CD14-positive monocyte (primary cell): ENCODE results near the gene PARP16. TPM values are rescaled to one million over a fixed set of nuclear protein-coding genes. Genes with fewer than 3 reads are reported as not detected.

Experiments used
- DNase-seq, 3 donors: peaks; one replicate each; pipeline ENCODE4 v3.0.0-alpha.2; 2011 to 2022
- H2AFZ ChIP-seq: 2 replicates; pipeline ENCODE4 v1.6.0; 2012; ENCODE audit warnings: mild to moderate bottlenecking, low read depth, low read length, inconsistent platforms; ENCODE audit not compliant: insufficient read depth, poor library complexity, severe bottlenecking
- H3K27ac ChIP-seq, 2 donors: 1 replicate in 1 of 2; 2 replicates in 1 of 2; pipeline ENCODE4 v1.5.1; 2012 to 2013; ENCODE audit warnings: low read length in 2 of 2, control low read depth in 1 of 2, inconsistent platforms in 1 of 2, low read depth in 1 of 2, mild to moderate bottlenecking in 1 of 2
- H3K27me3 ChIP-seq, 2 donors: one replicate each; pipeline versions ENCODE4 v1.6.0 to v1.6.1; 2011 to 2013; ENCODE audit warnings: low read length in 2 of 2; ENCODE audit not compliant: control insufficient read depth in 2 of 2, insufficient read depth in 2 of 2
- H3K36me3 ChIP-seq, 2 donors: replicated peaks in 1 of 2; 1 replicate in 1 of 2; 2 replicates in 1 of 2; pipeline versions ENCODE4 v1.5.1 to v1.6.1; 2012 to 2013; ENCODE audit warnings: low read length in 2 of 2, control low read depth in 1 of 2, inconsistent platforms in 1 of 2, mild to moderate bottlenecking in 1 of 2; ENCODE audit not compliant: insufficient read depth in 2 of 2, control insufficient read depth in 1 of 2
- H3K4me1 ChIP-seq, 2 donors: 1 replicate in 1 of 2; 2 replicates in 1 of 2; pipeline versions ENCODE4 v1.5.1 to v1.6.1; 2012 to 2013; ENCODE audit warnings: low read length in 2 of 2, control low read depth in 1 of 2, inconsistent platforms in 1 of 2, mild to moderate bottlenecking in 1 of 2, moderate library complexity in 1 of 2; ENCODE audit not compliant: insufficient read depth in 2 of 2, control insufficient read depth in 1 of 2
- H3K4me2 ChIP-seq: replicated peaks from 2 replicates; pipeline ENCODE3; 2012; ENCODE audit warnings: low read length, moderate library complexity, mild to moderate bottlenecking; ENCODE audit not compliant: poor library complexity, severe bottlenecking; ENCODE audit errors: extremely low read depth
- H3K4me3 ChIP-seq, 3 experiments: fragments of 200-600 bp in 1 of 3; sonication (generic) in 1 of 3; replicated peaks in 1 of 3; 1 replicate in 2 of 3; 2 replicates in 1 of 3; pipeline ENCODE4 v1.5.1; 2011 to 2013; ENCODE audit warnings: low read length in 3 of 3, mild to moderate bottlenecking in 3 of 3, control low read depth in 2 of 3, low read depth in 2 of 3, inconsistent platforms in 1 of 3, moderate library complexity in 1 of 3
- H3K79me2 ChIP-seq: 2 replicates; pipeline ENCODE4 v1.6.0; 2012; ENCODE audit warnings: mild to moderate bottlenecking, control low read depth, inconsistent platforms, low read length, moderate library complexity; ENCODE audit not compliant: insufficient read depth
- H3K9ac ChIP-seq: 2 replicates; pipeline ENCODE4 v1.6.0; 2017; ENCODE audit warnings: low read length, mild to moderate bottlenecking; ENCODE audit not compliant: insufficient read depth, poor library complexity, severe bottlenecking
- H3K9me3 ChIP-seq, 2 donors: replicated peaks in 1 of 2; 1 replicate in 1 of 2; 2 replicates in 1 of 2; pipeline versions ENCODE4 v1.5.1 to v1.6.1; 2012 to 2013; ENCODE audit warnings: low read length in 2 of 2, control low read depth in 1 of 2; ENCODE audit not compliant: control insufficient read depth in 1 of 2, insufficient read depth in 1 of 2
- H4K20me1 ChIP-seq: 2 replicates; pipeline ENCODE4 v1.6.0; 2012; ENCODE audit warnings: mild to moderate bottlenecking, low read length, control low read depth, moderate library complexity; ENCODE audit not compliant: insufficient read depth
- H3K27ac Mint-ChIP-seq, 7 donors: one replicate each; pipeline ENCODE4 v1.8.0; 2020; ENCODE audit warnings: mild to moderate bottlenecking in 7 of 7, mixed read lengths in 7 of 7, moderate library complexity in 6 of 7, inconsistent platforms in 2 of 7
- H3K27me3 Mint-ChIP-seq, 3 donors: one replicate each; pipeline ENCODE4 v1.8.0; 2021 to 2022; ENCODE audit warnings: low read depth in 3 of 3, mild to moderate bottlenecking in 3 of 3, mixed read lengths in 3 of 3, moderate library complexity in 3 of 3, inconsistent platforms in 1 of 3
- H3K36me3 Mint-ChIP-seq, 2 donors: one replicate each; pipeline ENCODE4 v1.8.0; 2020; ENCODE audit warnings: mixed read lengths in 2 of 2, inconsistent platforms in 1 of 2, mild to moderate bottlenecking in 1 of 2
- H3K4me1 Mint-ChIP-seq: one replicate; pipeline ENCODE4 v1.8.0; 2020; ENCODE audit warnings: mild to moderate bottlenecking, mixed read lengths
- H3K4me3 Mint-ChIP-seq, 2 donors: one replicate each; pipeline ENCODE4 v1.8.0; 2020; ENCODE audit warnings: mild to moderate bottlenecking in 2 of 2, mixed read lengths in 2 of 2, moderate library complexity in 1 of 2
- H3K9me3 Mint-ChIP-seq, 7 donors: one replicate each; pipeline ENCODE4 v1.8.0; 2020 to 2022; ENCODE audit warnings: mixed read lengths in 7 of 7, mild to moderate bottlenecking in 6 of 7, moderate library complexity in 6 of 7, inconsistent platforms in 2 of 7
- CTCF ChIP-seq: fragments of 200-600 bp; IDR thresholded peaks from one replicate; pipeline ENCODE4 v1.8.0; 2022; ENCODE audit warnings: antibody characterized with exemption, mild to moderate bottlenecking
- WGBS: methylation state at CpG from one replicate; pipeline ENCODE4 v1.1.5; 2013; ENCODE audit warnings: missing lambda C conversion rate; ENCODE audit not compliant: insufficient coverage; 5-methylcytosine and 5-hydroxymethylcytosine counted together
- intact Hi-C, 2 donors: fragments of 100-400 bp; cut with micrococcal nuclease; formaldehyde crosslinking; loops; one replicate each; pipeline versions ENCODE4 v1.15.0 to v1.15.1; 2023
- polyA plus RNA-seq, 3 donors: library from polyadenylated mRNA; depleted of rRNA in 1 of 3; unstranded in 2 of 3; stranded (reverse) in 1 of 3; fragments of 300-500 nt in 2 of 3; fragments of >200 nt in 1 of 3; fragmentation: Illumina TruSeq in 2 of 3; gene quantifications; 1 replicate in 2 of 3; 2 replicates in 1 of 3; pipeline ENCODE4 v1.2.3, GENCODE V29; 2012 to 2021

PARP16 gene
- polyA plus RNA-seq, 3 donors, result 4.8 to 6.9 (median 5.7) TPM

DNA sequence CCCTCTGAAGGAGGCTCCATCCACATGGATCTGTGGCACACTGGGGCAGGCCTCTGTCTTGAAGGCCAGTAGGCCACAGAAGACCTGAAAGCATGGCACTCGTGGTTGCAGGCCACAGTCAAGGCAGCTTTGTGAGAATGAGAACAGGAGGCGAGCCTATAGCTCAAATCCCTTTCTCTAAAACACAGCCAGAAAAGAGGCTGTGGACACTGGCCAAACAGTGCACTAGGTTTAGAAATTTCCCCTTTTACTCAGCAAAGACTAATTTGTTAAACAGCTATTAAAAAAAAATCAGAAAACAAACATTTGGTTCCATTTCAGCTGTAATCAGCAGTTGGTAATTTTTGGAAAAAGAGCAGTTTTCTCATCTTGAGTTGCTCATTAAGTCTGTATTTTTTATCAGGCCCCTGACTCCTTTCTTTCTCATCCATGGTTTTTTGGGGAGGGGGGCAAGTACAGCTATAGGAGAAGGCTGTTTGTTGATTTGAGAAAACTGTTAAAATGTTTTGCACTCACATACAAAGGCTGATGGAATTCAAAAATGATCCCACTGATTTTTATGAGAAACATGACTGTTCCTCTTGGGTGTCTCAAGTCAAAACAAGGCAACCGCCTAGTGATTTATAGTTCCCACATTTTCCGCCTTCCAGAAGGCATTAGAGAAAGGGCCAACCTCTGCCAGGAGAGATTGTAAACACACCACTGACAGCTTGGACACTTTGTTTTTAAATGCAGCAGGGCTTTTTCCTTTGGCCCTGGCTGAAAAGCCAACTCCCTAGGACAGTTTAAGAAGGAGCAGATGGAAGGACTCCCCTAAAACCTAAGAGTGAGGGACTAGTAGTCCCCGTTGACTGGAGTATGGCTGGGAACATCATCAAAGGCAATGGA lies 28.1 kb downstream of the PARP16 start:
- TF ChIP-seq CTCF, result no peak
- Mint-ChIP-seq H3K27me3 (no peaks in the 10 kb centered on the region), H3K4me3 (no peak overlapping the region), H3K4me1 (peaks cover 6% of the 10 kb centered on the region), H3K9me3 (no peaks in the 10 kb centered on the region), H3K27ac (peak overlapping the region in 1 of 7 donors; percentile 43), H3K36me3 (peaks cover 58% of the 10 kb centered on the region in 2 donors)
- 60% methylated on average over 1 of the region's 5 CpGs for WGBS
- peaks cover 21 to 49% of the 10 kb centered on the region in 2 donors for H3K36me3 ChIP-seq
- no peaks in the 10 kb centered on the region for H3K79me2 ChIP-seq
- H4K20me1 ChIP-seq, result no peaks in the 10 kb centered on the region
- no peak overlapping the region for H3K4me2 ChIP-seq
- no peak overlapping the region for H3K4me3 ChIP-seq
- H3K4me1 ChIP-seq, result peaks cover 0 to 7% of the 10 kb centered on the region in 2 donors
- no peaks in the 10 kb centered on the region for H3K9me3 ChIP-seq
- no peaks in the 10 kb centered on the region for H3K27me3 ChIP-seq
- intact Hi-C loops, result no loop called here
- no peak for DNase-seq
- H3K9ac ChIP-seq, result no peak overlapping the region
- H2AFZ ChIP-seq, result no peak overlapping the region
- H3K27ac ChIP-seq, result no peak overlapping the region

DNA sequence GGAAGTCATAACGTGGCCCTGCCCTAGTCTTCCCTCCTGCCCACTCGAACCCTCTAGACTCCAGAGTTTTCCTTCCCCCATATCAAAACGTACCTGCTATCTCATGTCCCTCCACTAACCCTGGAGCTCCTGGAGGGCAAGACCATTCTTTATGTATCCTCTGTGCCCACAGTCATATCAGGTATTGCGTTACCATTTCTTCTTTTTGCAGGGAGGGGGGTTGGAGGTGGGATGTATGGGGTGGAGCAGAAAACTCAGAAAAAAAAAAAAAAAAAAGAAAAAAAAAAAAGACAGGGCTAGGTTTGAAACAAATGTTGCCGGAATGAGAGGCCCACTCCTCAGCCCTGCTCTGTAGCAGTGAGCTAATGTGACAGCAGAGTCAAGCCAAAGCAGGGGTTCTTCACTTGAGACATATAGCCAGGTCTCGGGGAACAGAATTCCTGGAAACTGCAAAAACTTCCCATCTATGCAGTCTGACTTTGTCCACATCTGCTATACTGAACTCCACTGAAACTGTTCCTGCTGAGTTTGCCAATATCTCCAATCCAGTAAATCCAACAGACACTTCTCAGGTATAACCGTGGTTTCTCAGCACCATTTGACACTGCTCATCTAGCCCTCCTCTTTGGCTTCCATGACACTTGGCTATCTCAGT lies 31.1 kb downstream of the PARP16 start:
- DNase-seq, result no peak
- Histone ChIP-seq H3K9ac (no peak overlapping the region), H3K36me3 (peaks cover 8 to 30% of the 10 kb centered on the region in 2 donors), H3K27ac (no peak overlapping the region), H3K9me3 (no peaks in the 10 kb centered on the region), H3K4me2 (no peak overlapping the region), H2AFZ (no peak overlapping the region), H3K4me1 (peaks cover 0 to 7% of the 10 kb centered on the region in 2 donors), H3K79me2 (no peaks in the 10 kb centered on the region), H3K27me3 (no peaks in the 10 kb centered on the region), H3K4me3 (no peak overlapping the region), H4K20me1 (no peaks in the 10 kb centered on the region)
- intact Hi-C loops, result no loop called here
- TF ChIP-seq CTCF, result no peak
- 98% methylated on average over 5 of the region's 7 CpGs for WGBS
- Mint-ChIP-seq H3K4me1 (peaks cover 6% of the 10 kb centered on the region), H3K27ac (no peak overlapping the region), H3K4me3 (no peak overlapping the region), H3K27me3 (no peaks in the 10 kb centered on the region), H3K9me3 (no peaks in the 10 kb centered on the region), H3K36me3 (peaks cover 34 to 35% of the 10 kb centered on the region in 2 donors)
